Astrocyte (in vitro differentiated cells and primary cell): ENCODE data around the gene SH3RF1. TPM values are rescaled to one million over a fixed set of nuclear protein-coding genes. Genes with fewer than 3 reads are reported as not detected.

ENCODE experiments used
- DNase-seq: peaks from one replicate; pipeline ENCODE4 v3.0.0-alpha.2; 2010; ENCODE audit warnings: low read depth
- FAIRE-seq: peaks from 2 replicates; lab custom pipeline; 2011; peaks lifted over from hg19 to GRCh38; lab: Jason Lieb, UNC
- H2AFZ ChIP-seq: 2 replicates; pipeline ENCODE4 v1.6.0; 2012; ENCODE audit warnings: low read depth, low read length, inconsistent platforms
- H3K27ac ChIP-seq: 2 replicates; pipeline ENCODE4 v1.5.1; 2011; ENCODE audit warnings: low read depth, low read length, inconsistent platforms
- H3K27me3 ChIP-seq: 2 replicates; pipeline ENCODE4 v1.6.0; 2011; ENCODE audit warnings: low read length, inconsistent platforms; ENCODE audit not compliant: insufficient read depth
- H3K36me3 ChIP-seq: 2 replicates; pipeline ENCODE4 v1.5.1; 2011; ENCODE audit warnings: low read length, inconsistent platforms; ENCODE audit not compliant: insufficient read depth
- H3K4me1 ChIP-seq: 2 replicates; pipeline ENCODE4 v1.5.1; 2011; ENCODE audit warnings: low read length, inconsistent platforms; ENCODE audit not compliant: insufficient read depth
- H3K4me2 ChIP-seq: 2 replicates; pipeline ENCODE4 v1.6.0; 2012; ENCODE audit warnings: low read length, inconsistent platforms
- H3K4me3 ChIP-seq: 2 replicates; pipeline ENCODE4 v1.5.1; 2011; ENCODE audit warnings: low read depth, mild to moderate bottlenecking, low read length, inconsistent platforms; ENCODE audit not compliant: insufficient read depth
- H3K79me2 ChIP-seq: 2 replicates; pipeline ENCODE4 v1.6.0; 2012; ENCODE audit warnings: mild to moderate bottlenecking, low read length, inconsistent platforms; ENCODE audit not compliant: insufficient read depth
- H3K9ac ChIP-seq: 2 replicates; pipeline ENCODE4 v1.6.0; 2012; ENCODE audit warnings: mild to moderate bottlenecking, low read length, inconsistent platforms
- H3K9me3 ChIP-seq: 2 replicates; pipeline ENCODE4 v1.5.1; 2012; ENCODE audit warnings: low read depth, mild to moderate bottlenecking, low read length, inconsistent platforms; ENCODE audit not compliant: insufficient read depth
- H4K20me1 ChIP-seq: 2 replicates; pipeline ENCODE4 v1.6.0; 2012; ENCODE audit warnings: low read length, inconsistent platforms; ENCODE audit not compliant: insufficient read depth
- H3K27ac Mint-ChIP-seq: one replicate; pipeline ENCODE4 v1.8.0; 2021; ENCODE audit warnings: mild to moderate bottlenecking, mixed read lengths; ENCODE audit not compliant: unreplicated experiment
- H3K27me3 Mint-ChIP-seq: one replicate; pipeline ENCODE4 v1.8.0; 2021; ENCODE audit warnings: low read depth, mixed read lengths; ENCODE audit not compliant: unreplicated experiment
- H3K36me3 Mint-ChIP-seq: one replicate; pipeline ENCODE4 v1.8.0; 2021; ENCODE audit warnings: low read depth, mixed read lengths; ENCODE audit not compliant: unreplicated experiment
- H3K4me1 Mint-ChIP-seq: one replicate; pipeline ENCODE4 v1.8.0; 2021; ENCODE audit warnings: low read depth, mixed read lengths; ENCODE audit not compliant: unreplicated experiment
- H3K4me3 Mint-ChIP-seq: one replicate; pipeline ENCODE4 v1.8.0; 2021; ENCODE audit warnings: mild to moderate bottlenecking, moderate library complexity, mixed read lengths; ENCODE audit not compliant: unreplicated experiment
- H3K9me3 Mint-ChIP-seq: one replicate; pipeline ENCODE4 v1.8.0; 2021; ENCODE audit warnings: mild to moderate bottlenecking, mixed read lengths; ENCODE audit not compliant: unreplicated experiment
- CTCF ChIP-seq: IDR thresholded peaks from 2 replicates; pipeline ENCODE4 v1.5.1; 2011; ENCODE audit warnings: low read depth, mild to moderate bottlenecking, inconsistent platforms, low read length, moderate library complexity; ENCODE audit not compliant: insufficient read depth
- EZH2 ChIP-seq: IDR thresholded peaks from 2 replicates; pipeline ENCODE4 v1.6.1; 2012; ENCODE audit warnings: mild to moderate bottlenecking, low read length, inconsistent platforms; ENCODE audit not compliant: insufficient read depth
- total RNA-seq: library from RNA; stranded (reverse); gene quantifications from 2 replicates; pipeline ENCODE4 v1.2.1, GENCODE V29; 2021

Gene SH3RF1
- total RNA-seq, 1 donor from 2014 or later = 25.9 TPM

GRCh38 chr4:169271692-169272007, 894 bp upstream of the SH3RF1 start:
- Histone ChIP-seq H3K27me3 (no peaks in the 10 kb centered on the region), H3K36me3 (no peaks in the 10 kb centered on the region), H3K9ac (peak overlapping the region; percentile 98), H3K9me3 (no peaks in the 10 kb centered on the region), H3K27ac (peak overlapping the region; percentile 95), H3K4me2 (peak overlapping the region; percentile 89), H3K79me2 (peaks cover 41% of the 10 kb centered on the region), H3K4me3 (peak overlapping the region; percentile 95), H2AFZ (peak overlapping the region; percentile 70), H3K4me1 (peaks cover 32% of the 10 kb centered on the region), H4K20me1 (peaks cover 11% of the 10 kb centered on the region)
- Mint-ChIP-seq H3K4me3 (peak overlapping the region; percentile 86), H3K27me3 (no peaks in the 10 kb centered on the region), H3K9me3 (no peaks in the 10 kb centered on the region), H3K27ac (peak overlapping the region; percentile 78), H3K36me3 (no peaks in the 10 kb centered on the region), H3K4me1 (peaks cover 34% of the 10 kb centered on the region)
- FAIRE-seq (no peak), DNase-seq (no peak)
- TF ChIP-seq EZH2 (no peak), CTCF (no peak)

GRCh38 chr4:169269916-169270809, 593 bp downstream of the SH3RF1 start:
- Histone ChIP-seq H3K9me3 (no peaks in the 10 kb centered on the region), H3K79me2 (peaks cover 56% of the 10 kb centered on the region), H4K20me1 (peaks cover 23% of the 10 kb centered on the region), H3K27ac (peak overlapping the region; percentile 95), H3K36me3 (peaks cover 6% of the 10 kb centered on the region), H3K4me3 (peak overlapping the region; percentile 95), H2AFZ (peak overlapping the region; percentile 29), H3K27me3 (no peaks in the 10 kb centered on the region), H3K4me2 (peak overlapping the region; percentile 89), H3K9ac (peak overlapping the region; percentile 98), H3K4me1 (peaks cover 40% of the 10 kb centered on the region)
- DNase-seq = peak; percentile 29
- no peaks in the 10 kb centered on the region for H3K36me3 Mint-ChIP-seq
- H3K4me3 Mint-ChIP-seq = peak overlapping the region; percentile 96
- H3K27me3 Mint-ChIP-seq = no peaks in the 10 kb centered on the region
- TF ChIP-seq EZH2 (no peak), CTCF (no peak)
- peak overlapping the region; percentile 89 for H3K27ac Mint-ChIP-seq
- peaks cover 36% of the 10 kb centered on the region for H3K4me1 Mint-ChIP-seq
- no peak for FAIRE-seq
- no peaks in the 10 kb centered on the region for H3K9me3 Mint-ChIP-seq
